Coronary artery (tissue), 2 donors: ENCODE data around the gene CERS6.

ENCODE experiments used
- DNase-seq: peaks from one replicate; pipeline ENCODE4 v3.0.0-alpha.2; 2017; ENCODE audit warnings: low spot score
- H3K27ac ChIP-seq, 2 donors: fragments of 200-600 bp; sonication (generic); one replicate each; pipeline ENCODE4 v1.5.1; 2016 to 2019
- H3K4me3 ChIP-seq: fragments of 200-600 bp; sonication (generic); 2 replicates; pipeline ENCODE4 v1.5.1; 2016; ENCODE audit warnings: mild to moderate bottlenecking, moderate library complexity
- TF ChIP-seq, protein P1 (sequence below): fragments of 200-600 bp; sonication (generic); IDR thresholded peaks from one replicate; pipeline ENCODE4 v1.5.1; 2019; ENCODE audit warnings: antibody characterized with exemption

The CERS6 gene

DNA sequence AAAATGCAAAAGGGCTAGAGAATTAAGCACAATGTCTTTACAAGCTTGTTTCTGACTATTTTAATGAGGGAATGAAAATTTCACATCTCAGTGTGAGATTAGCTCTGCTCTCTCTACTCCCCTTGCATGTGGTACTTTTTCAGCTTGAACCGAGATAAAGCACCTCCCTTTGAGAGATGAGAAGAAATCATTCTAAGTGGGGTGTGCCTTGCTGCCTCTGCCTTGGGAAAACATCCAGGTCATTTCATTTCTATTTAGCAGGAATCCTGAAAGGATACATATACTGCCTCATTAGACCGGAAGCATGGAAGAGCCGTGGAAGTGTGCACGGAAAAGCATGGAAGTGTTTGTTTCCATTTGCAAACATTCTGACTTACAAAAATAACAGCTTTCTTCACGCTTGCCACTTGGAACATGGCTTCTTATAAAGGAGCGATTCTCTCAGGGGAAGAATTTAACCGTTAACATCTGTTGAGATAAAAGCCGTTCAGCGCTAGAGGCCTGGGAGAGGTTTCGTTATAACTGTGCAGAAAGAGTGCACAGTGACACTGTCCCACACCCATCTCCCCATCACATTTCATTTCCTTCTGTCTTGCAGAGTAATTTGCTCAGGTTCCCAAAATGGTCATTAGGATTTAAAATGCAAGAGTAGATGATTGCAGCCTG lies 363.1 kb downstream of the CERS6 start:
- TF ChIP-seq, protein P1, sequence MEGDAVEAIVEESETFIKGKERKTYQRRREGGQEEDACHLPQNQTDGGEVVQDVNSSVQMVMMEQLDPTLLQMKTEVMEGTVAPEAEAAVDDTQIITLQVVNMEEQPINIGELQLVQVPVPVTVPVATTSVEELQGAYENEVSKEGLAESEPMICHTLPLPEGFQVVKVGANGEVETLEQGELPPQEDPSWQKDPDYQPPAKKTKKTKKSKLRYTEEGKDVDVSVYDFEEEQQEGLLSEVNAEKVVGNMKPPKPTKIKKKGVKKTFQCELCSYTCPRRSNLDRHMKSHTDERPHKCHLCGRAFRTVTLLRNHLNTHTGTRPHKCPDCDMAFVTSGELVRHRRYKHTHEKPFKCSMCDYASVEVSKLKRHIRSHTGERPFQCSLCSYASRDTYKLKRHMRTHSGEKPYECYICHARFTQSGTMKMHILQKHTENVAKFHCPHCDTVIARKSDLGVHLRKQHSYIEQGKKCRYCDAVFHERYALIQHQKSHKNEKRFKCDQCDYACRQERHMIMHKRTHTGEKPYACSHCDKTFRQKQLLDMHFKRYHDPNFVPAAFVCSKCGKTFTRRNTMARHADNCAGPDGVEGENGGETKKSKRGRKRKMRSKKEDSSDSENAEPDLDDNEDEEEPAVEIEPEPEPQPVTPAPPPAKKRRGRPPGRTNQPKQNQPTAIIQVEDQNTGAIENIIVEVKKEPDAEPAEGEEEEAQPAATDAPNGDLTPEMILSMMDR: no peak
- Histone ChIP-seq H3K4me3 (no peak overlapping the region), H3K27ac (no peak overlapping the region)
- no peak for DNase-seq

DNA sequence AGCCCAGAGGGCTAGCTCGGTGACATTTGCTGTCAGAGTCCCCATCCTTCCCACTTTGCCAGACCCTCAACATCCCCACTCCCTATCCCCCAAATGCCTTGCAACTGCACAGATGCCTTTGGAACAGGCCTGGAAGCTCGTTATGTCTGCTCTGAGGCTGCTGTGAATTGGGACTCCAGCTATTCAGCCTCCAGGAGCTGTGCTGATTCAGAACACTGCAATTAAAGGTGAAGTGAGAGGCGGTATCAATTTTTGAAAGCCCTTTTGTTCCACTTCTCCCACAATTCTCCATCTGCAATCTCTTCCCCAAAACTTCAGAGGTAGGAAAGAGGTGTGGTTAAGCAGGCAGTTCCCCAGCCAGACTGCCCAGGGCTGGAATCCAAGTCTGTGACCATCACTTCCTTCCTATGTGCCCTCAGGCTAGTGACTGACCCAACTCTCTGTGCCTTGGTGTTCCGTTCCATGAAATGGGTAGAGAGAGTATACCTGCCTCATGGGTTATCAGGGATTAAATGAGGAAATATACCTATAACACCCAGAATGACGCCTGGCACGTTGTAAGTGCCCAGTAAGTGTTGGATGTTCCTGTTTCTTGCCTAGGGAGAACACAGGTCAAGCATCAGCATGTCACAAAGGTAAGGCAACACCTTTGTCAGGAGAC lies 363.9 kb downstream of the CERS6 start:
- no peak overlapping the region for H3K27ac ChIP-seq
- TF ChIP-seq, protein P1: no peak
- no peak overlapping the region for H3K4me3 ChIP-seq
- no peak for DNase-seq

DNA sequence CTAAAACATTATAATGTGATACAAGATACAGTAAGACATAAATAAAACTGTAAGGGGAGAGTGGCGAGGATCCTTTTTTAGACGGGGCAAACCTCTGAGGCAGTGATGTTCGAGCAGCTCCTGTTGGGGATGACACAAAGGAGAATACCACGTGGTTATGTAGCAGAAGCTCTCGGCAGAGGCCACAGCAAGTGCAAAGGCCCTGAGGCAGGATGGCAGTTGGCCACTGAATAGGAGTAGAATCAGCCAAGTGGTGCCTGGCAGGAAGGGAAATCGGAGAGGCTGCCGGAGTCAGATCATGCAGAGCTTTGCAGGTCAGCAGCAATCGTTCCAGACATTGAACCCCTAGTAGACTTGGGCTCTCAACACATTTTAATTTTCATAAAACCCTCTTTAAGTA lies 365.5 kb downstream of the CERS6 start:
- no peak for DNase-seq
- H3K4me3 ChIP-seq: no peak overlapping the region
- no peak overlapping the region for H3K27ac ChIP-seq
- TF ChIP-seq, protein P1: no peak

DNA sequence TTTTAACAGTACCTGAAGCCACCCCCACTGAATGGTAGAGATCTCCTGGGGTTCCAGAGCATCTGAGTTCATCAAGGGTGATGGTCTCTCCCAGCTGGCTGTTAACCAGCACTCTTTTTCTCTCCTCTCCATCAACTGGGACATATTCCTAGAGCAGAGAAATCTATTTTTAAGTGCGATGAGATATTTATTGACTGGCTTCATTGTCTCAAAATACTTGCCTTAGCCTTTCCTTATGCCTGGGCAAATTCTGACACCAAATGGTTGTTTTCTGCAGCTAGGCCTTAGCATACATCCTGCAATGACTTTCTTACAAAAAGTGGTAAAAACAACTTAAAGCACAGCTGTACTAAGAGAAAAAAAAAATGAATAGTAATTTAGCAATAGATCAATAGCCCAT lies 365.9 kb downstream of the CERS6 start:
- TF ChIP-seq, protein P1: no peak
- no peak for DNase-seq
- Histone ChIP-seq H3K4me3 (no peak overlapping the region), H3K27ac (no peak overlapping the region)
